CD4-positive, alpha-beta T cell treated with Interferon alpha-2 for 1 hour (primary cell): ENCODE results near the gene FLOT2.
A peak's percentile ranks its signal among the peaks of the same experiment; 100 is the strongest.
"Not testable (repeated sequence)": the region's sequence is repeated elsewhere in the genome, so short reads cannot be mapped to it uniquely, and the experiment has no call there.

Experiments
- DNase-seq, 2 donors: peaks; one replicate each; pipeline ENCODE4 v3.0.0-alpha.2; 2020 to 2022

The FLOT2 gene

GRCh38 chr17:28912938-28913333 lies 15.4 kb upstream of the FLOT2 start:
- DNase-seq: no peak

GRCh38 chr17:28912281-28912937 lies 14.9 kb upstream of the FLOT2 start:
- peak in 1 of 2 donors; percentile 20 for DNase-seq

GRCh38 chr17:28911411-28912045 lies 14.0 kb upstream of the FLOT2 start:
- no peak for DNase-seq

GRCh38 chr17:28910534-28910933 lies 13.0 kb upstream of the FLOT2 start:
- no peak for DNase-seq

- DNase-seq: no peak
These were observed 11.2 kb upstream of the FLOT2 start for GRCh38 chr17:28908640-28909167.

- no peak for DNase-seq
These were observed 10.4 kb upstream of the FLOT2 start for GRCh38 chr17:28907709-28908475.

GRCh38 chr17:28906706-28907438 lies 9.3 kb upstream of the FLOT2 start:
- no peak for DNase-seq

- DNase-seq: no peak
These were observed 8.7 kb upstream of the FLOT2 start for GRCh38 chr17:28906276-28906675.

- no peak for DNase-seq
These were observed 7.3 kb upstream of the FLOT2 start for GRCh38 chr17:28904800-28905199.

- not testable (repeated sequence) for DNase-seq
These were observed 6.0 kb upstream of the FLOT2 start for GRCh38 chr17:28903546-28903841.

GRCh38 chr17:28902819-28903545 lies 5.4 kb upstream of the FLOT2 start, which contains the start of gene DHRS13:
Gene DHRS13, minus strand, starts transcription at chr17:28903079. Its CDS starts 135 bp downstream, at chr17:28902944.
- DNase-seq: peak; percentile 95 to 97

GRCh38 chr17:28901866-28902818 lies 4.6 kb upstream of the FLOT2 start:
- DNase-seq: peak; percentile 14 to 57

- DNase-seq: no peak
These were observed 3.6 kb upstream of the FLOT2 start for GRCh38 chr17:28900986-28901726.

GRCh38 chr17:28899212-28899815 lies 1.8 kb upstream of the FLOT2 start:
- no peak for DNase-seq

GRCh38 chr17:28898527-28898955 lies 1.0 kb upstream of the FLOT2 start:
- DNase-seq: no peak

- peak; percentile 15 to 48 for DNase-seq
These were observed 415 bp upstream of the FLOT2 start for GRCh38 chr17:28897769-28898526.

- no peak for DNase-seq
These were observed 1.0 kb downstream of the FLOT2 start for GRCh38 chr17:28896491-28896883.

GRCh38 chr17:28895794-28896447 lies 1.6 kb downstream of the FLOT2 start:
- no peak for DNase-seq
